AG20443 (cell line): ENCODE measurements around the gene PADI1.

ENCODE experiments used
- DNase-seq: peaks from one replicate; pipeline ENCODE4 v3.0.0; 2012; ENCODE audit warnings: low spot score, mixed read lengths

The PADI1 gene

DNA sequence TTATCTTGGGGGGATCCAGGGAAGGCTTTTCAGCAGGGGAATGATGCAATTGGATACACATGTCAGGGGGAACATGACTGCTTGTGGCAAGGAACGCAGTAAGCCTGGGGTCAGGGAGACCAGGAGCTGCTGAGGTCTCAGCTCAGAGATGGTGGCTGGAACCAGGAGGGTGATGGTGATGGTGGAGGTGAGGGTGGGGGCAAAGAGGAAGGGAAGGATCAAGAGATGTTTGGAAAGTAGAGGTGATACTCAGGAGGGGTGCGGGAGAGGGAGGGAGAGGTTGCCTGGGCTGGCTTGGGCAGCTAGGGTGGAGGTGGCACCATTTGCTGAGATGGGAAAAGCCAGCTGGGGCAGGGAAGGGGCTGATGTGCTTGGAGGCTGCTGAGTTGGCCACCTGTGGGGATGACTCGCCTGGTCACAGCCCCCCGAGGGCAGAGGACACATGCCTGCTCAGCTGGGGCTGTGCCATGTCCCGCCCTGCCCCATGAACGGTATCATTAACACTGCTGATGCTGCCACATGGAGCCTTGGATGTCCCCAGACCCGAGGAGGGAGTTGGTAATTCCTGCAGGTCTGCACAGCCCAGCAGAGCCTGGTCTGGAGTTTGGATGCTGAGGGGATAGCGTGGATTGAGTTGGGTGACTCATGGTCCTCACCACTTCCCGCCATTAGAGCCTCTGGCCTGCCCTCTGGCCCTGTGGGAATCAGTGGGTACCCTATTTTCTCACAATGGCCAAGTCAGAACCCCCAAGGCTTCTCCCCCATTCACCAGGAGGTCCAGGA, 6.3 kb upstream of the PADI1 start:
- no peak for DNase-seq

DNA sequence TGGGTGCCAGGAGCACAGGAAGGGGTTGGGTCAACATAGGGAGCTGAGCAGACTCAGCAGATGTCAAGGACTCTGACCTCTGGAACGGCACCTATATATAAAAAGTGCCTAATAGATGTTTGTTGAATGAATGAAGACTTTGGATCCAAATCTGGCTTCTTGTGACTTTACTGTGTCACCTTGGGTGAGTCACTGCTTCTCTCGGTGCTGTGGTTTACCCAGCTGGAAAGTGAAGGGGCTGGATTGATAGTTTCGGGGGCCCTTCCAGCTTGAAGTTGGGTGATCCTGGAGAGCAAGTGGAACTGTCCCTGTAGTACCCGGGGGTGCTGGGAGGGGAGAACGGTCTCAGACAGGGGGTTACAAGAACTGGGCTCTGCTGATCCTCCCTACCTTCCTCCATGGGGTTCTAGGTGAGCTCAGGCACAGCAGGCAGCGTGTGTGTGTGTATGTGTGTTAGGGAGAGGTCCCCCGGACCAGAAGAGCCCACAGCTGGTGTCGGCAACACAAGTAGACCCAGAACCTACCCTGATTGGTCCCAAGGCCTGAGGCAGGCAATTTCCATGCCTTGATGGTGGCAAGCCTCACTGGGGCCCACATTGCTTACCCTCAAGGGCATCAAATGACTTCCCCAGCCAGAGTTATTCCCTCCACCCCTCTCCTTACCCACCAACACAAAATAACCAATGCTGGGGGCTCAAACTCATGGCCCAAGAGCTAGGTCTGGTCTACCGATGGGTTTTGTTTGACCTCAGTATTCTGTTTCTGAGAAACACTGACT, 5.5 kb upstream of the PADI1 start:
- DNase-seq = no peak

DNA sequence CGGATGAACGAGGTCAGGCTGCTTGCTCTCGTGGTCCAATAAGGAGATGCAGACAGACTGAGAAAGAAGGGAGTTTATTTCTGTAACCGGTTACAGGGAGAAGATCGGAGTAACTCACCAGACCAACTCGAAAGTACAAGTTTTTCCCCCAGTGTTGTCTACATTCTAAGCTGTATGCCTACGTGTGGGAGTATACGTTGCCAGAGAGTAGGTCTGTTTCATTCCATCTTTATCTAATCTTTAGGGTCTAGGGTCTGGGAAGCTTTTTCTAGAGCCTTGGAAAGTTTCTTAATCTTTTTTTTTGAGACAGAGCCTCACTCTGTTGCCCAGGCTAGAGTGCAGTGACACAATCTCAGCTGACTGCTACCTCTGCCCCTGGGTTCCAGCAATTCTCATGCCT, 4.7 kb upstream of the PADI1 start:
- DNase-seq = no peak

DNA sequence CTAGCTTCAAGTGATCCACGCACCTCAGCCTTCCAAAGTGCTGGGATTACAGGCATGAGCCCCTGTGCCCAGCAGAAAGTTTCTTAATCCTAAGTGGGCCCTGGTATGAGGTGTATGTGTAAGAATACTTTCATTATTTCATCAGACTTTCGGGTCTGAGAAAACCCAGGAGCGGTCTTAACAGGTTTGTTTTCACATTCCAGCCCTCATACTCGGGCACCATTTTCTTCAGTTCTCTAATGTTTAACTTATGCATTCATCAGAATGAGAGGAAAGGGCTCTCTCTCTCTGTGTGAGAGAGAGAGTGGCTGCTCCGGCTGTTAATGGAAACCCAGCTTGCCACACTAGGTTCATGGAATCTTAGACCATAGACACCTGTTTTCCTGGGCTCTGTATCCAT, 4.2 kb upstream of the PADI1 start:
- DNase-seq = no peak

DNA sequence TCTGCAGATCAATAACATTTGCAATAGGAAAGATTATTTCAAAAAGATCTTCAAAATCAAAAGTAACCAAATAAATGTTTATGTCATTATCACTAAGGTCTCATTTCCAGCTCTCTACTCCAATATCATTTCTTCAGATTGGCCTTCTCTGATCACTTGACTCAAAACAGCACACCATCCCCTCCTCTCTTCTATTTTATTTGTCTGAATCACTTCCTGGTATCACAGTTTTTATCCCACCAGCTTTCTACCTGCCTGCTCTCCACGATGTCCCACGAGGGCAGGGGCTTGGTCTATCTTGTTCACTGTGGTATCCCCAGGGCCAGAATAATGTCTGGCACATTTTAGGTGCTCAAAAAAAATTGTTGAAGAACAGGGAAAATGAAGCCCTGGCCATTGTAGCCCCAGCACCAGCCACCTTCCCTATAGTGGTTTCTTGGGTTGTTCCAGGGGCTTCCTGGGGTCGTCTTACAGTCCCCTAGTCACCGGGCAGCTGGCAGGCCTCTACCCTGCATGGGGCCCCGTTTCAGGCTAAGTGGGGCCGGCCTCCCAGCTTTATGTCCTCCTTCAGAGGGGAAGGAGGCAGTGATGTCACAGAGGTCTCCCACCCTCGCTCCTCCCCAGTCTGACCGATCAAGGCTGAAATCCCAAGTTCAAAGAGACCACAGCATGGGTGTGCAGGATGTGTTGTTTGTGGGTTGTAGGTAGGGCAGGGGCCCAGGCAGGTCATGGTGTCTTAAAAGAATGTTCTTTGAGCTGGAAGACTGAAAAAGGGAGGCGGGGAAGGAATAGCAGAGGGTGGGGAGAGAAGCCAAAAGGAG, 3.5 kb upstream of the PADI1 start:
- no peak for DNase-seq

DNA sequence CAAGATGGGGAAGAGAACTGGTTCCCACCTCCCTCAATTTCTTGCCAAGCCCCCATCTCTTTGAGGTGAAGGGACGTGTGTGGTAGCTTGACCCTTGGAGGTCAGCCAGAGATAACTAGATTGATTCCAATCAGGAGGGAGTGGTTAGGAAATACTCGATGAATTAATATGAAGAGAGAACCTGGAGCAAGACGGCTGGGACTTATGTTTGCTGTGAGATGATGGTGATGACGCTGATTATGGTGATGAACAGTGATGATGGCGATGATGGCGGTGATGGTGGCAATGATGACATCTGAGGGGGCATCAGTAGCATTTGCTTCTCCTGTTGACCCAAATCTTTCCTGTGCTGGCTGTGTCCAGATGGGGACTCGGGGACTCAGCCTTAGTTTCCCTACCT, 724 bp downstream of the PADI1 start:
- no peak for DNase-seq

DNA sequence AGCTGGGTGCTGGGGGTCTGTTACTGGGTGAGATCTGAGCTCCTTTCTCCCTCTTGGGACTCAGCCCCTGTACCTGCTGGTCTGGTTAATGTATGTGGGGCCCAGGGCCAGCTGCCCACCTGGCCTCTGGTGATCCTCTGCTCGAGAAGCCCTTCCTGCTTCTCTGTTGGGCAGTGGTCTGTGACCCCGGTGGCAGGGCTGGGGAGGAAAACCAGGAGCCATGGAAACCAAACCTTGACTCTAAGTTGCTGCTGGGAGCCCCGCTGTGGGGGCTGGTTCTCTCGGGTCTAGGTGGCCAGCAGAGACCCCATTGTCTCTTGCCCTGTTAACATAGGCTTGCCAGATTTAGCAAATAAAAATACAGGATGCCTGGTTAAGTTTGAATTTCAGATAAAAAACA, 1.3 kb downstream of the PADI1 start:
- DNase-seq = no peak

DNA sequence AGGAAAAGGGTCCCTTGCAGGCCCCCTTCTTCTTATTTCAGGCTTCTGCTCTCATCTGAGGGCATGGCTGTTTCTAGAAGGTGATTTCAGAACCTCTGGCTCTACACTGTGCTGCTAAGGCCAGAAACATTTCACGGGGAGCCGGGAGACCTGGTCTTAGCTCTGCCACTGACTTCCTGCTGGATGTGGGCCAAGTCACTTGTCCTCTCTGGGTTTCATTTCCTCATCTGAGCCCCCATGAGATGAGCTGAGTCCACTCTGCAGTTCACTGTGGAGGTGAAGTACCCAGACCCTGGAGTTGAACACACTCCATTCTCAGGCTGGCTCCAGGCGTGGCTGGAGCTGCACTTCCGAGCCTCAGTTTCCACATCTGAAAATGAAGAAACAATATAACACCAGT, 2.1 kb downstream of the PADI1 start:
- DNase-seq = no peak

DNA sequence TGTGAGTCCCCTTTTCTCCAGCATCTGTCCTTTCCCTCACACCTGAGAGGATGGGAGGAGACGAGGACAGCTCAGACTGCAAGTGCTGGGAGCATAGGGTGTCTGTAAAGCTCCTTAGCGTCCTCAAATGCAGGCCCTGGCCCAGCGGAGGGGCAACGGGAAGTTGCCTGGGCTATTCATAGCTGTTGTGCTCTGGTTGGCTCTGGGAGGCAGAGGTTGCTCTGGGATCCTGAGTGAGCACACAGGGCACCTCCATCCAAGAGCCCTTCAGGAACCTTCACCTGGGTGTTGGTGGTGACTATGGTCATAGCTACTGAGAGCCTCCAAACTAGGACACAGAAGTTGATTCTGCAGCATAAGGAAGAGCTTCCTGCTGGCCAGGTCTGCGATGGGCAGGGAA, 2.6 kb downstream of the PADI1 start:
- no peak for DNase-seq

DNA sequence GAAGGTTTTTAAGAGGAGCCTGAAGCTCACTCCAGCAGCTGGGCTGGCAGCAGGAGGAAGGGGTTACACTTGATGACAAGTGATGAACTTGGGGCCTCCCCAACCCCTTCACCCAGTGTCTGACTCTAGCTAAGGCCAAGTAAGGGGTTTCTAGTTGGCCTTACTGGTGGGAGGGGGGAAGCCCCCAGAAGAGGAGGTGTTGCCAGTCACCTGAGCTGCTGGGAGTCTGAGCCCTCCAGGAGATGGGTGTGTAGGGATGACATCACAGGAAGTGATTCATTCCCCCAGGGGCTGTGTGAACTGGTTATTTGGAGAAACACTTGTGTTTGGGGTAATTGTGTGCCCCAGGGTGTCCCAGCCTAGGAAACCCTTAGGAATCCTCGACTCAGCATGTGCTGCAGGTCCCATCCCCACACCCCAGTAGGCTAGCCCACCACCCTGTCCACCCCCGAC, 3.1 kb downstream of the PADI1 start:
- peak; percentile 69 for DNase-seq

DNA sequence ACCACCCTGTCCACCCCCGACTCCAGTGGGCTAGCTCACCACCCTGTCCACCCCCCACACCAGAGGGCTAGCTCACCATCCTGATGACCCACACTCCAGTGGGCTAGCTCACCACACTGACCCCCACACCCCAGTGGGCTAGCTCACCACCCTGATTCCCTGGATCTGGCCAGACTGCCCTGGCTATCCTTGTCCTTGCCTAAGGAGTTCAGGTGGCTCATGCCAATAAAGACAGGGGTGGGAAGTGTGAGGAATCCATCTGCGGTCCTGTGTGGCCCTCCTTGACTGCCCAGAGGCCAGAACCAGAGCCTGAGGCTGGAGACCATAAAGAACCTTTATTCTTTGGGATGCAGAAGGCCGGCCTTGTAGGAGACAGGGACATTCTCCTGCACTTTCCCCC, 3.6 kb downstream of the PADI1 start:
- no peak for DNase-seq

DNA sequence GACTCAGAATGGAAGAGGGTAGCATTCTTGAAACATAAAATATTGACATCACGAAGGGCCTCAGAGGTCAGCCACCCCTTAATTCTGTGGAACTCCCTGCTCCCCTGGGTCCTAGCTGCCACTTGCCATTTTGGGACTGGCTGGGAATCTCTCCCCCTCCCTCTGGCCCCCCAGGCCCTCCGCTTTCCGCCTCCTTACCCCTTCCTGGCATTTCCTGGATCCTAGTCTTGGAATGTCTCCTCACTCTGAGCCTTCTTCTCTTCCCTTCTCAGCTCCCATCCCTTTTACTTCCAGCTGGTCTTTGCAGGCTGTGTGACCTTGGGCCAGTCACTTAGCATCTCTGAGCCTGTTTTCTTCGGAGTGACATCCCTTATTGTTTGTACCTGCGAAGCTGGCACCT, 4.5 kb downstream of the PADI1 start:
- DNase-seq = no peak

DNA sequence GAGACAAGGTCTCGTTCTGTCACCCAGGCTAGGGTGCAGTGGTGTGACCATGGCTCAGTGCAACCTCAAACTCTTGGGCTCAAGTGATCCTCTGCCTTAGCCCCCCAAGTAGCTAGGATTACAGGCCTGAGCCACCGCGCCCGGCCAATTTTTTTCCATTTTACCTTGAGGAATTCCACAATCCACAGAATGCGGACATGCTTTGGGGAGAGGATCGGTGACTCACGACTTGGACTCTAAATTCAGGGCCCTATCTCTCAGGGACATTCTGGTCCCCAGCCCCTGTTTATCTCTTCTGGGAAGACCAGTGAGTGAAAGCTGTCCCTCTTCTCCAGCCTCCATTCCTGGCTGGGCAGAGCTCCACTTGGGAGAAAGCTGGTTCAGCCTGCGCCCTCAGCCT, 5.2 kb downstream of the PADI1 start:
- DNase-seq = no peak

DNA sequence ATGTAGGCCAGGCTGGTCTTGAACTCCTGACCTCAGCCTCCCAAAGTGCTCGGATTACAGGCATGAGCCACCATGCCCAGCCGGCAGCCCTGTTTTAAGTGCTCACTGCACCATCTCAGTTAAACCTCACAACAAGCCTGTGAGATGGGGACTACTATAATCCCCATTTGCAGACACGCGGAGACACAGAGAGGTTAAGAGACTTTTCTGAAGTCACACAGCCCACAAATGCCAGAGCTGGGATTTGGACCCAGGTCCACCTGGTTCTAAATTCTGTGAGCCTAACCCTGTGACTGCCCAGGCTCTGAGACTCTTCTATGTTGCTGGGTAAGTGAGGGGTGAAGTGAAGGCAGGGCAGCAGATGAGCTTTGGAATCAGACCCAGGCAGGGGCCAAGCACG, 6.4 kb downstream of the PADI1 start:
- no peak for DNase-seq

DNA sequence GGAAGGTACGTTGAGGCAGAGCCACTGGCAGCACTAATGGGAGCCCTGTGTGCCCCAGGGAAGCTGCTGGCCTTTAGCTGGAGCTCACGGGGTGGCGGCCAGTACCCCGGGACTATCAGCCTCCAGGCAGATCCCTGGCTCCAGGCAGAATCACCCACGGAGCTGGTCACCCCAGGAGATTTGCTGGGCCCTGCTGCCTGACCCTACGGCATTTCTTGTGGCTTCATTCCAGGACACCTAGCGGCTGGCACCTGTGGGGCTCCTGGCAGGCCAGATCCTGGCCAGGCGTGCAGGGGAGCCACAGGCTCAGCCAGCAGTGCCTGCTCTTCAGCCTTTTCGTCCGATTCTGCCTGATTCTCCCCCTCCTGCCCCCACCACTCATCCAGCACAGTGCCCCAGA, 7.1 kb downstream of the PADI1 start:
- no peak for DNase-seq

DNA sequence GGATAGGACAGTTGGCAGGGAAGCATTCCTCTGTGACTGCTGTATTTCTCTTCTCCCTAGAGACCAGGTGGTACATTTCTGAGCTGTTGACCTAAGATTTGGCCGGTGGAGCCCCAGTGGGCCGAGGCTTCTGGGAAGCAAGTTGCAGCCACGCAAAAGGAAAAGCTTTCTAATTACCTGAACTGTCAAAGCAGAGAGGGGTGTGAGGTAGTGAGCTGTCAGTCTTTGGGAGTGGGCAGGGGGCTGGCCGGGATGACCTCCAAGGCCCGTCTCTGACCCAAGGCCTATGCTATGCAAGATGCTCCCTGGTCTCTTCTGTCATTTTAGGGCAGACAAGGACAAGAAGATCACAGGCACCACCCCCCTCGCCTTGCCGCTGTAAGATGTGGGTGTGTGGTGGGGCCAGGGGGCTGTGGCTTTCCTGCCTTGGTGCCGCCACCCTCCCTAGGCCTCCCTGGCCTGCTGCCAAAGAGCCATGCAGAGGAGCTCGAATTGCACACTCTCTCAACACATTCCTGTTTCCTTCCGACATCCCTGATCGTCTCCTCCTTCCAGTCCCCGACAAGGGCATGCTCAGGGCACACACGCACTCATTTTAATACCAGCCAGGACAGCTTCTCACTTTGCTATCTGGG, 7.7 kb downstream of the PADI1 start:
- peak; percentile 86 for DNase-seq

DNA sequence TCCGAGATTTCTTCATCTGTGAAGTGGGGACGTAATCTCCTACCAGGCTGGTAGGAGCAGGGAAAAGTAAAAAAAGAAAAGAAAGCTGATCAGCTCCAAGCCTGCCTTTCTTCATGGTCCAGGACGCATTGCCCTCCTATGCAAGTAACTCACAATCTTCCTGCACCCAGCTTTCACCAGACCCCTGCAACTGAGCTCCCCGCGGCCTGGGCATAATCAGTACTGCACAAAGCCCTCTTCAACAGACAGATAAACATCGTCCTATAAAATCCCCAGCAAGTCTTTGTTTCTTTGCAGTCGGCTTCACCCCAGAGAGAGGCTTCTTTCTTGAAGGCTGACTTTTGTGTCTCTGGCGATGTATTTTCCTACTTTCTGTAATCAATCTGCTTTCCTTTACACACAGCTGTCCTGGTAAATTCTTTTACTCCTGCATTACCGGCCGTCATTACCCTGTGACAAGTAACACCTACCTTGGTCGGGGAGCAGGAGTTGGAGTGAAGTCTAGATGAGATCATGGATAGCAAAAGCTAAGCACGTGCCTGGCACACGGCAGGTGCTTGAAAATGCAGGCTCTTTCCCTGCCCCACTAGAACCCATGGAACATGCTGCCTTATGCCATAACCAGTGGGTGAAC, 8.3 kb downstream of the PADI1 start:
- no peak for DNase-seq

DNA sequence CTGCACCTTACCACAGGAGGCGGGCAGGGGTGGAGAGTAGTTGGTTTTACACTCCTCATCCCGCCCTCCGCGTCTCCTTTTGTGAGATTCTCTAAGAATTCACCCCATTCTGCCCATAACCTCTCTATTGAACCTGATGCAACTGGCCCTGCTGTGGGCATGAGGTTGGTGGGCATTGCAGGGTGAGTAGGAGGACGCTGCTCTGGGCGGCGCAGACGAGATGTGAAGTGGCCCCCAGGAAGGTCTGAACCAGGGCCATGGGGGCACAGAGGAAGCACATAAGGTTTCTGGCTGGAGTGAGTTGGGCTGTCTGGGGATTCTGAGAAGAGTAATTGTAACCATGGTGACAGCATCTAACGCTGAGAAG, 8.8 kb downstream of the PADI1 start:
- DNase-seq = no peak

DNA sequence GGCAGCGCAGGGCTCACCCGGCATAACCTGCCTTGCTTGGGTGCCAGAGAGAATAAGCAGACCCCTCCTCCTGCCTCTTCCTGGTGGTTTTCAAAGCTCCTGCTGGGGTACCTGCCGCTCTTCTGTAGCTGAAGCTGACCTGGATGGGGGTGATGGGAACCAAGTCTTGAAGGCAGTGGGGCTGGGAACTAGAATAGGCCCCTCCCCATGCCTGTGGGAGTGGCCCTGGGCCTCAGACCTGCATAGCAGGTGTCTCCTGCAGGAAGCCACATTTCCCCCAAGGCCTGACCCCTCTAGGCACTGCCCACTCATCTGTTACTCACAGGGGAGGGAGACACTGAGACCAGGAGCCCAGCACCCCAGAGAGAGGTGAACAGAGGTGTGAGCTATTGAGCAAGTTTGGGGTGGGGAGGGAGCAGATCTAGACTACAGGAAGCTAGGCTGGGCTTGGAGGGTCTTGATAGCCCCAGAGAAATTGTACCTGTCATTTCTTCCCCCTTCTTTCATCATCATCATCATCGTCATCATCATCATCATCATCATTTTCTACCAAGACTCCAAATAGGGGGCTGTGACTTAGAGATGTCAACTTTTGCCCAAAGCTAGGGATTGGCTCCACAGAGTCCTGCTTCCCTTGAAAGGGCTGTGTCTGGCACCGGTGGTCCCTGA, 10.1 kb downstream of the PADI1 start:
- DNase-seq = no peak

DNA sequence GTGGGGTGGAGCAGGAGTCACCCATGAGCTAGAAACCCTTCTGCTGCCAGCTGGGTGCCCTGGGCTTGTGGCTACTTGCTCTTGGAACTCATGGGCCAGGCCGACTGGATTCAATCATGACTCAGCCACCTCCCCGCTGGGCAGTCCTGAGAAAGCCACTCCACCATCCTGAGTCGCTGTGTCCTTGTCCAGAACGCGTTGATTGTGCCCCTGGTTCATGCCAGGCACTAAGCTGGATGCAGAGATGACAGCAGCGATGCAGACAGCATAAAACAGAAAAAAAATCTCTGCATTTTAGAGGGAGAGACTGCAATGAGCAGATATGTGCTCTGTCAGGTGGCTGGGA, 10.6 kb downstream of the PADI1 start:
- DNase-seq = peak; percentile 47

DNA sequence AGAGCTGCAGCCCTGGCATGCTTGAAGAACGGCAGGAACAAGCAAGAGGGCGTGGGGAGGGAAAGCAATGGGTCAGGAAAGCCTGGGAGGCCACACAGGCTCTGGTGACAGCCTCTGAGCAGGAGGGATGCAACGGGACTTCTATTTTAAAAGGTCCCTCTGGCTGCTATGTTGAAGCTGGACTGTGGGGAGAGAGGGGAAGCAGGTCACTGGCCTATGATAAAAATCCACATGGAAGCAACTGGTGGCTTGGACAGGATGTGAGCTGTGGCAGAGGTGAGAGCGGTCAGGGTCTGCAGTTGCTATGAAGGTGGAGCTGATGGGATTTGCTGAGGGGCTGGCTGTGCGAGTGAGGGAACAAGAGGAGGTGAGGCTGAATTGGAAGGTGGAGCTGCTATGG, 11.2 kb downstream of the PADI1 start:
- no peak for DNase-seq
